BE2C (cell line): ENCODE data around the gene GPR26.

Experiments
- DNase-seq: peaks from one replicate; pipeline ENCODE4 v3.0.0-alpha.2; 2020
- H3K27me3 ChIP-seq: fragments of 250-450 bp; sonication (Bioruptor Pico); 2 replicates; pipeline ENCODE4 v1.5.1; 2020; ENCODE audit warnings: mild to moderate bottlenecking
- H3K36me3 ChIP-seq: fragments of 250-450 bp; sonication (Bioruptor Pico); 2 replicates; pipeline ENCODE4 v1.5.1; 2020; ENCODE audit warnings: mild to moderate bottlenecking
- H3K4me1 ChIP-seq: fragments of 250-450 bp; sonication (Bioruptor Pico); 2 replicates; pipeline ENCODE4 v1.5.1; 2020
- H3K4me3 ChIP-seq: 2 replicates; pipeline ENCODE4 v1.5.1; 2011; ENCODE audit warnings: low read depth, low read length
- H3K9me3 ChIP-seq: fragments of 250-450 bp; sonication (Bioruptor Pico); 2 replicates; pipeline ENCODE4 v1.5.1; 2020
- CTCF ChIP-seq: IDR thresholded peaks from 2 replicates; pipeline ENCODE4 v1.5.1; 2012; ENCODE audit warnings: mild to moderate bottlenecking, low read depth, low read length

The GPR26 gene

GRCh38 chr10:123673198-123673597 lies 7.0 kb downstream of the GPR26 start:
- H3K36me3 ChIP-seq = no peaks in the 10 kb centered on the region
- no peaks in the 10 kb centered on the region for H3K9me3 ChIP-seq
- TF ChIP-seq CTCF = no peak
- no peaks in the 10 kb centered on the region for H3K4me1 ChIP-seq
- H3K4me3 ChIP-seq = no peak overlapping the region
- no peaks in the 10 kb centered on the region; the same call in 1 of the 2 replicates for H3K27me3 ChIP-seq
- DNase-seq = no peak

GRCh38 chr10:123674741-123675140 lies 8.6 kb downstream of the GPR26 start:
- no peaks in the 10 kb centered on the region for H3K27me3 ChIP-seq
- no peak for DNase-seq
- TF ChIP-seq CTCF = no peak
- H3K4me3 ChIP-seq = no peak overlapping the region
- H3K9me3 ChIP-seq = no peaks in the 10 kb centered on the region
- H3K36me3 ChIP-seq = no peaks in the 10 kb centered on the region
- H3K4me1 ChIP-seq = no peaks in the 10 kb centered on the region

DNA sequence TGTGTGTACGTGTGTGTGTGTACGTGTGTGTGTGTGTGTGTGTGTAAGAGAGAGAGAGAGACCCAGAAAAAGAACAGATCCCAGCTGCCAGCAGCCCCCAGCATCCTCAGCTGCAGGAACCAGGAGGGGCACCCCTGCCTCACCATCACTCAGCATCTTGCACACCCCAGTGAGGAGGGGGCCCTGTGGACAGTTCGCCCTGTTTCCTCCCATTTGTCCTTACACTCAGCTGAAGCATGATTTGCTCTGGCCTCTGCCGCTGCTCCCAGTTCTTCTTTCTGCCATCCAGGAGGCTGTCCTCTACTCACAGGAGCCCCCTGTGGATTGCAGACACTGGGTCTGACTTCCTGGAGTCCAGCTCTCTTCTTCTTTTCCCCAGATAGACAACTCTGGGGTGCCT lies 9.7 kb downstream of the GPR26 start:
- no peaks in the 10 kb centered on the region for H3K4me1 ChIP-seq
- no peak for TF ChIP-seq CTCF
- H3K4me3 ChIP-seq = no peak overlapping the region
- no peaks in the 10 kb centered on the region for H3K36me3 ChIP-seq
- H3K9me3 ChIP-seq = no peaks in the 10 kb centered on the region
- no peaks in the 10 kb centered on the region for H3K27me3 ChIP-seq
- DNase-seq = no peak

DNA sequence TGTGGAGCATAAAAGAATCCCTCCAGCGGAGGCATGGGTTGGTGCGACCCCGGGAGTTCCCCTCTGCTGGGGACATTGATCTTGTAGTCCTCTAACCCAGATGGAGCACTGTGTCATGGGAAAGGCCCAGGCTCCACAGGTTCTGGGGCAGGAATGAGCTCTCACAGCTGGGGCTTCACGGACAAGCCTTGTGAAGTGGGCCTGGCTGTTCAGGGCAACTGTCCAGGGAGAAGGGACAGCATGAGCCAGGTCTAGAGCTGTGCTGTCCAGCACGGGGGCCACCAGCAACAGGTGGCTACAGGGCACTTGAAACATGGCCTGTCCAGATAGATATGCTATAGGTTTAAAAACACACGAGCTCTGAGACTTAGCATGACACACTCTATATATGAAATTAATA lies 11.4 kb downstream of the GPR26 start:
- TF ChIP-seq CTCF = no peak
- Histone ChIP-seq H3K36me3 (no peaks in the 10 kb centered on the region), H3K9me3 (no peaks in the 10 kb centered on the region), H3K4me1 (no peaks in the 10 kb centered on the region), H3K27me3 (no peaks in the 10 kb centered on the region), H3K4me3 (no peak overlapping the region)
- no peak for DNase-seq

DNA sequence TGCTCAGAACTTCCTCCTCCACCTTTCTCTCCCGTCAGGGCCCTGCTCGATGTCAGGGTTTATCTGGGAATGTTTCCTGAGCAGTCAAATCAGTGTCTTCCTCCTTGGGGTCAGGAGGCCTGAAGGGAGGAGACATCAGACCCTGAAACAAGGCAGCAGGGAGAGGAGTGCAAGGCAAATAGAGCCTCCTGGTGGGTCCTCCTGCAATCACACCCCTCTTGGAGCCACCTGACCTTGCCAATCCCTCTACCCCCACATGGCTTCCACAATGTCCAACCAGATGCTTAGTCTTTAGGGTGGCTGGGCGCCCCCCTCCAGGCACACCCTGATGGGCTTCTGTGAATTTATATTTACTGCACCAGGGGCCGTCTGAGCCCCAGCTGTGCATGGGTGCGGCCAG lies 12.2 kb downstream of the GPR26 start:
- no peak for DNase-seq
- TF ChIP-seq CTCF = peak; percentile 14; the same call in 1 of the 2 replicates
- H3K36me3 ChIP-seq = no peaks in the 10 kb centered on the region
- no peaks in the 10 kb centered on the region for H3K9me3 ChIP-seq
- H3K4me1 ChIP-seq = no peaks in the 10 kb centered on the region
- no peaks in the 10 kb centered on the region for H3K27me3 ChIP-seq
- H3K4me3 ChIP-seq = no peak overlapping the region

GRCh38 chr10:123681285-123681684 lies 15.1 kb downstream of the GPR26 start:
- DNase-seq = no peak
- no peaks in the 10 kb centered on the region for H3K27me3 ChIP-seq

More at GRCh38 chr10:123681285-123681684, 15.1 kb downstream of the GPR26 start:
- no peaks in the 10 kb centered on the region for H3K36me3 ChIP-seq
- no peak overlapping the region for H3K4me3 ChIP-seq
- H3K9me3 ChIP-seq = no peaks in the 10 kb centered on the region
- H3K4me1 ChIP-seq = no peaks in the 10 kb centered on the region
- TF ChIP-seq CTCF = no peak
